HG02884 (cell line): ENCODE measurements around the gene SDR39U1.
A peak's percentile ranks its signal among the peaks of the same experiment; 100 is the strongest.

Experiments used
- ATAC-seq: cut with Tn5 transposase; IDR thresholded peaks from one replicate; pipeline ENCODE4 v1.9.1; 2021; ENCODE audit warnings: mild to moderate bottlenecking, moderate library complexity; ENCODE audit not compliant: unreplicated experiment

The SDR39U1 gene

GRCh38 chr14:24443053-24443665 lies 583 bp upstream of the SDR39U1 start:
- no peak for ATAC-seq

GRCh38 chr14:24441904-24442239 lies 704 bp downstream of the SDR39U1 start:
- peak; percentile 1 for ATAC-seq

- no peak for ATAC-seq
These were observed 1.1 kb downstream of the SDR39U1 start for GRCh38 chr14:24441485-24441884.

GRCh38 chr14:24440606-24441399 lies 1.8 kb downstream of the SDR39U1 start:
- ATAC-seq, result no peak

DNA sequence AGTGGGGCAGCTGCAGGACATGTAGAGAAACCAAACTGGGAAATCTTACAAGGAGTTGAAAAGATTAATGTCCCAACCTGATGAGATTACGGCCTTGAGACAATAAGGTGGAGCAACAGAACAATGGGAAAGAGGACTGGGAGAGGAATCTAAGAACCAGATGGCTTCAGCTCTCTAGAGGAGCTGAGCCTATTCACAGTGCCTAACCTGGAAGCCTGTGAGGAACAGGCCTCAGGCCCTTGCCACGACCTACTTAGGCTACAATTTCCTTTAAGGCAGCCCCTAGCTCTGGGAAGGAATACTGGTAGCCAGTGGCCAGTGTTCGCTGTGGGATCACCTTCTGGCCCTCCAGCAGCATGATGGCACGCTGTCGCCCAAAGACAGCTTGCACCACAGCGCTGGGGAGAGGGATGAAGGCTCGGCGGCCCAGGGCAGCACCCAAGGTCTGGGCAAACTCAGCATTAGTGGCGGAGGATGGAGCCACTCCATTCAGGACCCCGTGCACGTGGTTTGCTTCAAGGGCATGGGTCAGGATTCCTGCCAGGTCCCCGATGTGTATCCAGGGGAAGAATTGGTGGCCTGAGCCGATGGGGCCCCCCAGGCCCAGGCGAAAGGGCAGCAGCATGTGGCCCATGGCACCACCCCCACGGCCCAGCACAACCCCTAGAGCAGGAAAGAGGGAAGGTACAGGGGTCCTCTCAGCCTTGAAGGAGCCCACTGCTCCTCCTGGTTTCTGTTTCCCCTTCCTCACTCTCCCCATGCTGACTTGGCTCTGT lies 2.6 kb downstream of the SDR39U1 start:
- no peak for ATAC-seq

- no peak for ATAC-seq
These were observed 3.3 kb downstream of the SDR39U1 start for GRCh38 chr14:24439257-24439656.

DNA sequence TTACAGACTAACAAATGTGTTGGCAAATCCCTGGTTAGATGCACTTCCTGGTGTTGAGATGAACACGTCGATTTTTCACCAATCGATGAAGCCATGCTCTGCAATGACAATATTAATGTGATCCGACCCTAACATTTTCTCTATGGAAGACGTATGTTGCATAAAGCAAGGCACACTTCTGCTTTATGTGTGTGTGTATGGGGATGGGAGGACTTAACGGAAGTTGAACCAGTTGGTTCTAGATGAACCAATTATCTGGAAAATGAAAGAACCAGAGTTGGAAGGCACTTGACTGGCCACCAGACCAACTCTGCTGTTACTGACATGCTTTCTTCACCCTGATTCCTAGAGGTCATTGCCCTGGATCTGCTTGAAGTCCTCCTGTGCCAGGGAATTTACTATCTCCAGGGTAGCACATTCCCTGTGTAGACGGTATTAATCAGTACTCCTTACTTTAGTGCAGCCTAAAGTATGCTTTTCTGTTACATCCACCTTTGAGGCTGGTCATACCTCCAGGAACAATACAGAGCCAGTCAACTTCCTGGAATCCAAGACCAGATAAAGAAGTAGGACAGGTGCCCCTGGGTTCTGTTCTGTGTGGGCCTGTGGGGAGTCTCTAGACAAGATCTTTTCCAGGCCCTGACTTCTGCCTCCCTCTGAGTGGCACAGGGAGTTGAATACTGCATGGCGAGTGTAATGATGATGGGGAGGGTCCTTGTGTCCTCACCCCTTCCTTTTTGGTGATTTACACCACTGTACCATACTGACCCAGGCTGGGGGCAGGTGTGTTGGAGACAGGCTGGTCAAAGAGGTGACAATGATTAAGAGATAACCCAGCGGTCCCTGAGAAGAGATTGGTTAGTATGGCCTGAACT lies 4.1 kb downstream of the SDR39U1 start:
- no peak for ATAC-seq

DNA sequence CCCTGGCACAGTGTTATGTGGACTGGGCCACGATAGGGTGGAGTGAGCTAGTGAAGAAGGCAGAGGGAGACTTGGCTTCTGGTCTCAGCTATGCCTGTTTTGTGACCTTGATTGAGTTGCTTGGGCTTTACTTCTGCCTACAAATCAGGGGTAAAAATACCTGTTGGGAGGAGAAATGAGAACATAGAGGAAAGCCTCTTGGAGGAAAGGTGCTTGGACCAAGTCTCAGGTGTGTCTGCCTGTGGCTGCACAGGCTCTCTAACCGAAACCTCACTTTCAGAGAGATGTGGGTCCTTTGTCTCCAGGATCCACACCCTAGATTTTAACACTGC lies 4.9 kb downstream of the SDR39U1 start:
- ATAC-seq, result no peak

DNA sequence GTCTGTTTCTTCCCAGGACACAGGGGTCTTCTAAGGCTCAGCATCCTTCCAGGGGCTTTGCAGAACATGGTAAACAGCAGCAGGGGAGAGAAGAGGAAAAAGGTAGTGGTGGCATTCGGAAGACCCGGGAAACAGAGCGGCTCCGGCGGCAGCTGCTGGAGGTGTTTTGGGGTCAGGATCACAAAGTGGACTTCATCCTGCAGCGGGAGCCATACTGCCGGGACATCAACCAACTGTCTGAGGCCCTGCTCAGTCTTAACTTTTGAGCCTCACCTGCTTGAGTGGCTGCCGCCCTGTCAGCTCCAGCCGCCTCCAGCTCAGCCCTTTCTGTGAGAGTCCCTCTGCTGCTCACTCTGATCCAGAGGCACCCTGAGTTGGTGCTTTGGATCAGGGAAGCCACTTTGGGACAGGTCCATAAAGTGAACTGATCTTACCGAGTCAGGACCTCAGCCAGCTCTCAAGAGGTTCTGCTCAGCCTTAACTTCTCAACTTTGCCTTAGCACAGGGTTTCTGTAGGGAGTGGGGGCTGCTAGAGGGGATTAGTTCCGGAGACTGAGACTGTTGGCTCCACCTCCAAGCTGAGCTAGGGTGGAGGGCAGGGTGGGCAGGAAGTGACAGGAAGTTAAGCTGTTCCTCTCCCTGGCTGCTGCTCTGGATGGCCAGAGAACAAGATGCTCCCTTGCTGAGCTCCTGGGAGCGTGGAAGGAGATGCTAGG lies 5.4 kb downstream of the SDR39U1 start:
- ATAC-seq, result no peak

- no peak for ATAC-seq
These were observed 6.1 kb downstream of the SDR39U1 start for GRCh38 chr14:24436355-24437019.

- no peak for ATAC-seq
These were observed 6.6 kb downstream of the SDR39U1 start for GRCh38 chr14:24435998-24436354.

DNA sequence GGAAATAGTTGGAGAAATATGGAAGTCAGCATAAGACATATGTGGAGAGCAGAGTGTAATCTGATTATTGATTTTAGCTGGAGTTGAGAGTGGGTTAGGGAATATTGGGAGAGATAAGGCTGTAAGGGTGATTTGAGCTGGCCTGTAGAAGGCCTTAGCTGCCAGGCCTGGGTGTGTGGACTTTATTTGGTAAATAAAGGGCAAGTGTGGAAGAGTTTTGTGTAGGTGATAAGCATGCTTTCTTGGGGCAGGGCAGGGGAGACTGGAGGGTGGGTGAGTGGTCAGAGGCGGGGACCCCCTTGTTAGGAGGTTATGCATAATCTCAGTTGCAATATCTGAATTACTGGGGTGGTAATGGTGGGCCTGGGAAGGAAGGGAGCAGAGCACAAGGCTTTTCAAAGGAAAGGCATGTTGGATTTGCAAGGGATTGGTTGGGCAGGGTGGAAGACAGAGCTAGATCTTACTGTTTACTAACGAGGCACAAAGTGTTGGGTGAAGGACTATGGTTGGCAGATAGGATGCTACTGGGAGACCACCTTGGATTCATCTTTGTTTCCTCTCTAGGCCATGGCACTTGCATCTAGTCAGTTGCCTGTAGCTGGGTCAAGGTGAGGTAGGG lies 7.3 kb downstream of the SDR39U1 start:
- ATAC-seq, result no peak

DNA sequence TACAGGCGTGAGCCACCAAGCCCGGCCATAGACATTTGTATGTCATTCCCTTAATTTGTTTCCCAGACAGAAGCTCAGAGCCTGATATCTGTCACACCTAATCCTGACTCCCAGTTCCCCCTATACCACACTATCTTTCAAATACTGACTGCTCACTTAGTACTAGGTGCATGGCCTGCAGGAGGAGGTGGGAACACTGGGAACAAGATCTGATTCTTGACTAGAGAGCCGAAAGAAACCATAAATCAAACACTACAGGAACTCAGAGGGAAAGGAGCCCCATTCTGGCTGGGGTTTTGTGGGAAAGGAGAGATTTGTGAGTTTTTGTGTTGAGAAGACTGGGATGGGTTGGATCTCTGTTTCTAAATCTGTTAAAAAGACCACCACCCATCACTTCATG lies 7.9 kb downstream of the SDR39U1 start:
- no peak for ATAC-seq

DNA sequence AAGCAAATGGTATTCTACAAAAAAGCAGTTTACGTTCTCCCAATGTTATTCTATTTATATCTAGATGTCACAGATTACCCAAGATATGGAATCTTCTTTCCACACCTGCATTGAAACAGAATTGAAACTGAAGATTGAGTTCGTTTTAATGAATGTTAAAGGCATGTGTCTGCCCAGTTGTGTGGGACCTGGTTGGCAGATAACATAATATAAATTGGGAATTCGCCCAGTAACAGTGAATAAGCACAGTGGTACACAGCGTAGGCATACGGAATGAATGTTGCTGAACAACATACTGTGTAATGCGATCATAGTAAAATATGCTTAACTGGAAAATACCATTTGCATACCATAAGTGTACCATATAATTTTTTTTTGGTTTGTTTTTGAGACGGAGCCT lies 8.5 kb downstream of the SDR39U1 start:
- no peak for ATAC-seq

GRCh38 chr14:24432259-24433131 lies 10.1 kb downstream of the SDR39U1 start:
- no peak for ATAC-seq

GRCh38 chr14:24431569-24432258 lies 10.9 kb downstream of the SDR39U1 start:
- peak; percentile 51 for ATAC-seq

DNA sequence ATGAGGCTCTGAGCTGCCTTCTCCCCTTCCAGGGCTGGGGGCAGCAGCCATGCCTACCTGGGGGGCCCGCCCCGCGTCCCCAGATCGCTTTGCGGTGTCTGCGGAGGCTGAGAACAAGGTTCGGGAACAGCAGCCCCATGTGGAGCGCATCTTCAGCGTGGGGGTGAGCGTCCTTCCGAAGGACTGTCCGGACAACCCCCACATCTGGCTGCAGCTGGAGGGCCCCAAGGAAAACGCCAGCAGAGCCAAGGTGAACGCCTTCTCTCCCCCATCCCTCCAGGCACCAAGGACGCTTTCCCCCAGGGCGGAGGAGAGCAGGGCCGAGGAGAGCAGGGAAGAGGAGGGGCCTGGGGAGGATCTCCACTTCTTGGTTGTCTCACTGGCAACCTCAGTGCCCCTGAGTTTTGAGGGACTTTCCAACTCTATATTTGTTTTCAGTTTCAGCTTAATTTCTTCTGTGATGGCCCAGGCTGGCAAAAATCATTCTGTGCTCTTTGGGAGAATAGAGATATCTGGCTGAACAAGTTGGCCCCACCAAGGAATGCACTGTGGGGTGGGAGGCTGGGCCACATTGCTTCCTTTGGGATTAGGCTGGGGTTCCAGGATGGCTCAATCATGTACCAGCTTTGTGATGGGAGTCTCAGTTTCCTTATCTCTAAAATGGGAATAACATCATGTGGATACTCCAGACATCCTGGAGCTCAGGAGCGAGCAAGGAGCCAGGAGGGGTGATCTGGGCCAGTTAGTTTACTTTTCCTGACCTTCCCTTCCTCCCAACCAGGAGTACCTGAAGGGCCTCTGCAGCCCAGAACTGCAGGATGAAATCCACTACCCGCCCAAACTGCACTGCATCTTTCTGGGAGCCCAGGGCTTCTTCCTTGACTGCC lies 11.7 kb downstream of the SDR39U1 start:
- peak; percentile 29 for ATAC-seq
